GM19452 (cell line): ENCODE data around the gene C7orf57.

Experiments used
- ATAC-seq: cut with Tn5 transposase; IDR thresholded peaks from one replicate; pipeline ENCODE4 v1.9.1; 2021; ENCODE audit not compliant: unreplicated experiment

Gene C7orf57

DNA sequence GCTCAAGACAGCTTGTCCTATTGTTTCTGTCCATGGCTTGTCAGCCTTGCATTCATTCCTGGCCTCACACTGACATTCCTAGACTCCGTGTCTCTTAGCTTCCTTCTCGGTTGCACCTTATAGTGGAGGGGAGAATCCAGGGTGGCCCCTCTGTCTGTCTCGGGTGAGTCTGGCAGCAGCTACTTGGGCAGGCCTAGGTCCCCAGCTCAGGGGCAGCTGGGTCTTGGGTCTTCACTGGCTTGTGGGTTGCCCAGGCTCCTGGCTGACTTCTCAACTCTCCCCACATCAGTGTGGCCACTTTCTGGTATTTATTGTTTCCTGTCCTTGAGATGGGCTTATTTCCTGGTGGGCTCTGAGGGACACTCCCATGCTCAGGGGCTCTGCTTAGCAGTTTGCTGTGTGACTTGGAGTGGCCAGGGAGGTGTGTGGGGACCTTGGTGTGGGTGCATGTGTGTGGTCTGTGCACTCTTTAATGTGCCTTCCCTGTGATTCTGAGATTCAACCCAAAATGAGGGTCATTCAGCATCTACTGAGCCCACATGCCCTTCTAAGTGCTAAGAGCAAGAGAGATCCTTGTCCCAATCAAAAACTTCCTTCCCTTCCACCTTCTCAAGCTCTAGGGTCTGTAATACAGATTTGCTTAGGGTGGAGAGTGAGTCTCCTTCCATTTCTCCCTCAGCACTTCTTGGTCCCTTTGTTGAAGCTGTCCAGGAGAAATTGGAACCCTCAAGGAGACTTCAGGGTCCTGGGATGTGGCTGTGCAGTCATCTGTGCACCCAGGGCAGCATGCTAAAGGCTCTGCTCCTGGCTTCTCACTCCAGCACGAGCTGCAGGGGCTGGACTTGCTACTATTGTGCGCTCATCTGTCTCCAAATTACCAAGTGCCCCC is 73.9 kb downstream of the C7orf57 start:
- ATAC-seq: no peak

- ATAC-seq: peak; percentile 86
These were observed 74.7 kb downstream of the C7orf57 start for GRCh38 chr7:48109848-48110663.

GRCh38 chr7:48110868-48111267 is 75.5 kb downstream of the C7orf57 start:
- ATAC-seq: no peak
